K562 (cell line): Measurements from ENCODE around the gene LGALS7. TPM values are rescaled to one million over a fixed set of nuclear protein-coding genes. Genes with fewer than 3 reads are reported as not detected.
"Not testable (repeated sequence)": the region's sequence is repeated elsewhere in the genome, so short reads cannot be mapped to it uniquely, and the experiment has no call there.

Experiments
- ATAC-seq: fragments of 200-7000 bp; cut with Tn5 transposase; 3 replicates; pipeline ENCODE4 v1.9.1; 2020; ENCODE audit warnings: moderate library complexity
- BruUV-seq: library from RNA; stranded (reverse); fragments of 400-500 nt; replicated peaks from 2 replicates; lab custom pipeline; 2021; lab: Mats Ljungman, UMichigan
- CTCF ChIA-PET: fragments of 300-600 bp; formaldehyde crosslinking; extraction: SDS; loops from one replicate; lab custom pipeline; 2021; ENCODE audit warnings: low intra/inter-chr PET ratio; lab: Yijun Ruan, JAX
- POLR2A ChIA-PET: fragments of 300-600, 350-650 bp; sonication (Branson Sonifier 250); formaldehyde crosslinking; extraction: SDS; loops from one replicate; lab custom pipeline; 2021; ENCODE audit warnings: antibody characterized with exemption, inconsistent platforms; lab: Yijun Ruan, JAX
- DNase-seq, 4 experiments: peaks; one replicate each; pipeline versions ENCODE4 v3.0.0 to v3.0.0-alpha.2; 2011 to 2018; ENCODE audit warnings: low spot score in 3 of 4, mixed read lengths in 3 of 4; ENCODE audit errors: extremely low read depth in 1 of 4
- FAIRE-seq: peaks from 2 replicates; lab custom pipeline; 2011; peaks lifted over from hg19 to GRCh38; lab: Jason Lieb, UNC
- H2AFZ ChIP-seq: 2 replicates; pipeline ENCODE4 v1.6.0; 2011; ENCODE audit warnings: low read depth, low read length, control low read depth, inconsistent platforms
- H3K27ac ChIP-seq: fragments of 200-600 bp; 3 replicates; pipeline ENCODE4 v1.8.0; 2011; ENCODE audit warnings: low read depth, mild to moderate bottlenecking, control low read depth, inconsistent platforms, low read length, moderate library complexity, mixed read lengths; ENCODE audit errors: extremely low read depth
- H3K27me3 ChIP-seq, 2 experiments: fragments of 300-600 bp in 1 of 2; 2 replicates in 1 of 2; 3 replicates in 1 of 2; pipeline versions ENCODE4 v1.6.0 to v1.8.0; 2011; ENCODE audit warnings: inconsistent platforms in 2 of 2, low read length in 2 of 2, mild to moderate bottlenecking in 1 of 2, mixed read lengths in 1 of 2, moderate library complexity in 1 of 2; ENCODE audit not compliant: control insufficient read depth in 2 of 2, insufficient read depth in 2 of 2
- H3K36me3 ChIP-seq: fragments of 300-600 bp; 3 replicates; pipeline ENCODE4 v1.8.0; 2011; ENCODE audit warnings: mild to moderate bottlenecking, low read length, inconsistent platforms; ENCODE audit not compliant: control insufficient read depth, insufficient read depth
- H3K4me1 ChIP-seq, 2 experiments: fragments of 200-600 bp in 1 of 2; replicated peaks in 1 of 2; 2 replicates in 1 of 2; 3 replicates in 1 of 2; pipeline versions ENCODE4 v1.5.1 to v1.8.0; 2011; ENCODE audit warnings: inconsistent platforms in 2 of 2, low read length in 2 of 2, mild to moderate bottlenecking in 1 of 2, mixed read lengths in 1 of 2, moderate library complexity in 1 of 2; ENCODE audit not compliant: control insufficient read depth in 2 of 2, insufficient read depth in 2 of 2
- H3K4me2 ChIP-seq: 2 replicates; pipeline ENCODE4 v1.6.1; 2011; ENCODE audit warnings: low read length, control low read depth, inconsistent platforms, mixed read lengths; ENCODE audit not compliant: insufficient read depth
- H3K4me3 ChIP-seq: fragments of 200-600 bp; sonication (generic), shearing (Covaris generic); 2 replicates; pipeline ENCODE4 v1.5.1; 2016; ENCODE audit warnings: control low read depth, inconsistent platforms
- H3K79me2 ChIP-seq: fragments of 200-600 bp; 3 replicates; pipeline ENCODE4 v1.8.0; 2011; ENCODE audit warnings: low read length, inconsistent platforms; ENCODE audit not compliant: control insufficient read depth, insufficient read depth
- H3K9ac ChIP-seq, 2 experiments: 2 replicates each; pipeline versions ENCODE4 v1.6.0 to v1.6.1; 2011; ENCODE audit warnings: low read depth in 2 of 2, low read length in 2 of 2, control low read depth in 1 of 2, inconsistent platforms in 1 of 2, mild to moderate bottlenecking in 1 of 2, mixed read lengths in 1 of 2; ENCODE audit not compliant: insufficient read depth in 1 of 2
- H3K9me1 ChIP-seq: one replicate; pipeline ENCODE4 v1.6.0; 2011; ENCODE audit warnings: inconsistent platforms, mild to moderate bottlenecking, low read length, moderate library complexity; ENCODE audit not compliant: control insufficient read depth, insufficient read depth
- H3K9me3 ChIP-seq: replicated peaks from 2 replicates; pipeline ENCODE4 v1.5.1; 2011; ENCODE audit warnings: low read depth, low read length, inconsistent platforms; ENCODE audit not compliant: control insufficient read depth, insufficient read depth
- H4K20me1 ChIP-seq: replicated peaks from 2 replicates; pipeline ENCODE4 v1.6.1; 2011; ENCODE audit warnings: low read length, inconsistent platforms, mixed read lengths; ENCODE audit not compliant: control insufficient read depth, insufficient read depth
- WGBS: fragments of 100-300 bp; shearing (Covaris generic); methylation state at CpG from one replicate; pipeline ENCODE4 v1.1.6; 2016; ENCODE audit warnings: low coverage, mixed read lengths; ENCODE audit not compliant: insufficient coverage; ENCODE audit errors: missing lambda C conversion rate; 5-methylcytosine and 5-hydroxymethylcytosine counted together
- in situ Hi-C: fragments of 300-500 bp; cut with MboI; formaldehyde crosslinking; loops from 4 replicates; pipeline ENCODE4 v1.15.0; 2018; ENCODE audit warnings: inconsistent platforms, mixed read lengths
- intact Hi-C: fragments of 100-400 bp; cut with micrococcal nuclease; formaldehyde crosslinking; loops from 2 replicates; pipeline ENCODE4 v1.14.2; 2022
- polyA plus RNA-seq, 8 experiments: library from polyadenylated mRNA; depleted of rRNA in 4 of 8; stranded (reverse) in 5 of 8; unstranded in 3 of 8; fragments of >200 nt; fragmentation: Nextera tagmentation in 2 of 8; fragmentation: Illumina TruSeq in 1 of 8; extraction: Ambion mirVana in 2 of 8; extraction: Trizol in 1 of 8; gene quantifications; 2 replicates each; pipeline versions ENCODE4 v1.2.1 to v1.2.3, GENCODE V29; 2011 to 2014; ENCODE audit warnings: inconsistent platforms in 1 of 8, missing spikeins in 1 of 8
- total RNA-seq, 7 experiments: library from RNA; depleted of rRNA in 6 of 7; stranded (reverse); fragments of >200 nt in 6 of 7; fragmentation: Illumina TruSeq in 2 of 7; extraction: Trizol in 2 of 7; gene quantifications; 2 replicates each; pipeline versions ENCODE4 v1.2.1 to v1.2.3, GENCODE V29; 2011 to 2021; ENCODE audit warnings: low replicate concordance in 1 of 7

The LGALS7 gene
- total and polyA plus RNA-seq, 9 of the 15 experiments (the other 6 are each of a cell fraction or from before 2014, with no cell fraction given): not detected

- WGBS: no CpG with 5 or more reads among the region's 30 CpGs
- peaks cover 0 to 14% of the 10 kb centered on the region in 2 experiments; a peak in 2 of 5 replicates for H3K4me1 ChIP-seq
- H3K79me2 ChIP-seq, ATAC-seq, DNase-seq, H3K36me3 ChIP-seq, BruUV-seq, H3K4me2 ChIP-seq, POLR2A ChIA-PET, CTCF ChIA-PET, H2AFZ ChIP-seq, H3K9ac ChIP-seq, H3K27me3 ChIP-seq, H3K4me3 ChIP-seq, intact Hi-C loops, H4K20me1 ChIP-seq, H3K27ac ChIP-seq, H3K9me3 ChIP-seq, FAIRE-seq, H3K9me1 ChIP-seq, in situ Hi-C loops: not testable (repeated sequence)
Measured at GRCh38 chr19:38771569-38771968, 1.7 kb downstream of the LGALS7 start.

DNA sequence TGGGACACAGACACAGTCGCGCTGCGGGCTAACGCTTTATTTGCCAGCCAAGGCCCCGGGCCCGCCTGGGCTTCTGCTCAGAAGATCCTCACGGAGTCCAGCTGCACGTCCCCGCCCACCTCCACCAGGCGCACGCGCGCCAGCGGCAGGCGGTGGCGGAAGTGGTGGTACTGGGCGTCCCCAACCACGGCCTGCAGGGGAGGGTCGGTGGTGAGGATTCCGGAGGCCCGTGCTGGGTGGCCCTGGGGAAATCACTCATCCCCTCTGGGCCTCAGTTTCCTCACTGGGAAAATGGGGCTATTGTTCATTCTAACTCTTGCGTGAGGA is 2.4 kb downstream of the LGALS7 start:
- H2AFZ ChIP-seq, intact Hi-C loops, CTCF ChIA-PET, ATAC-seq, POLR2A ChIA-PET, H4K20me1 ChIP-seq, H3K4me2 ChIP-seq, DNase-seq, in situ Hi-C loops, BruUV-seq, H3K9ac ChIP-seq, H3K4me3 ChIP-seq, H3K27ac ChIP-seq, H3K27me3 ChIP-seq, H3K9me1 ChIP-seq, H3K36me3 ChIP-seq, H3K9me3 ChIP-seq, FAIRE-seq, H3K79me2 ChIP-seq: not testable (repeated sequence)
- H3K4me1 ChIP-seq: peaks cover 0 to 14% of the 10 kb centered on the region in 2 experiments; a peak in 2 of 5 replicates
- WGBS: no CpG with 5 or more reads among the region's 22 CpGs

- H3K9me1 ChIP-seq, POLR2A ChIA-PET, H4K20me1 ChIP-seq, BruUV-seq, H3K4me3 ChIP-seq, H2AFZ ChIP-seq, H3K79me2 ChIP-seq, H3K9me3 ChIP-seq, DNase-seq, CTCF ChIA-PET, H3K9ac ChIP-seq, H3K27ac ChIP-seq, H3K27me3 ChIP-seq, in situ Hi-C loops, H3K4me2 ChIP-seq, H3K36me3 ChIP-seq, intact Hi-C loops, FAIRE-seq, ATAC-seq: not testable (repeated sequence)
- H3K4me1 ChIP-seq: peaks cover 0 to 14% of the 10 kb centered on the region in 2 experiments; a peak in 2 of 5 replicates
- no CpG with 5 or more reads among the region's 58 CpGs for WGBS
Measured at GRCh38 chr19:38770228-38770948, 2.9 kb downstream of the LGALS7 start.
